Right ventricle myocardium superior (tissue), 1 donor: Measurements from ENCODE around the gene ARFGEF2. TPM values are rescaled to one million over a fixed set of nuclear protein-coding genes. Genes with fewer than 3 reads are reported as not detected.
"Not testable (repeated sequence)": the region's sequence is repeated elsewhere in the genome, so short reads cannot be mapped to it uniquely, and the experiment has no call there.

Experiments
- ATAC-seq: fragments of 200-7000 bp; cut with Tn5 transposase; one replicate; pipeline ENCODE4 v1.9.1; 2020; ENCODE audit warnings: mild to moderate bottlenecking; ENCODE audit not compliant: poor library complexity
- DNase-seq: peaks from one replicate; pipeline ENCODE4 v3.0.0-alpha.2; 2020
- intact Hi-C: fragments of 100-400 bp; cut with DNase I; formaldehyde crosslinking; loops from one replicate; pipeline ENCODE4 v1.11.2; 2022
- total RNA-seq: library from RNA; stranded (reverse); fragmentation: NEBNext Ultra II Directional; extraction: Animal tissue kit (Norgen Biotek cat#: 25700); gene quantifications from one replicate; pipeline ENCODE4 v1.2.1, GENCODE V29; 2021
- donor health status: DM: no; HTN: yes; CAD: no; lungs with severe emphysema.

ARFGEF2 gene
- total RNA-seq, 1 donor from 2014 or later, result 36.8 TPM

DNA sequence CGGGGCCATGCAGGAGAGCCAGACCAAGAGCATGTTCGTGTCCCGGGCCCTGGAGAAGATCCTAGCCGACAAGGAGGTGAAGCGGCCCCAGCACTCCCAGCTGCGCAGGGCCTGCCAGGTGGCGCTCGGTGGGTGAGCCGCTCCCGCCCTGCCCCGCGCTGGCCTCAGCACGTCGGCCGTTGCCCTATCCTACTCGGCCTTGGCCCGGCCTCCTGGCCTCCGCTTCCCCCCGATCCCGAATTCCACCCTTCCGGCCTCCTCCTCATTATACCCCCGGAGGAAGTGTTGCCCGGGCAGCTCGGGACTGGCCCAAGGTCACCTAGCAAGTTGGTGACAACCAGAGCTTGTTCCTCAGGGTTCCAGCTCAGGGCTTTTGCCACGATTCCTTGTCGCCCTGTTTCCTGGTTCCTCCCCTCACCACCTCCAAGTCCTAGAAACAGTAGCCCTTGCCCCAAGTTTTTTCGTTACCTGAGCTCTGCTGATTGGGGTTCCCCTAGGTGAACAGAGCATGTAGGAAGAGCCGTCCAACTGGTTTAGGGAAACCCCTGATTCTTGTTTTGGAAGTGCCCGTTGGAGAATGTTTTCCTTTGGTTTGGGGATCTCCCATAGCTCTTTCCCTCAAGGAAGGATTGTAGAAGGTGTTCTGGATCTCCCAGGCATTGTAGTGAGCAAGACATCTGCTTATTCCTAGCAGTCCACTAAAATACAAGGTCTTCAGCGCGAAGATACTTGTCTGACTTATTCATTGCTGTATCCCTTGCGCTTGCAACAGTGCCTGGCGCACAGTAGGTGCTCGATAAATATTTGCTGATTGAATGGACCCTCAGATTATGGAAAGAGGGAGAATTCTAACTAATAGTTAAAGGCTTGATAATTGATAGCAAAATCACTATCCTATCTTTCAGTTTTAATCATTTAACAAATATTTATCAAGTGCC is 641 bp downstream of the ARFGEF2 start:
- peak; percentile 76 for DNase-seq
- intact Hi-C loops, result no loop called here
- ATAC-seq, result peak; percentile 57

DNA sequence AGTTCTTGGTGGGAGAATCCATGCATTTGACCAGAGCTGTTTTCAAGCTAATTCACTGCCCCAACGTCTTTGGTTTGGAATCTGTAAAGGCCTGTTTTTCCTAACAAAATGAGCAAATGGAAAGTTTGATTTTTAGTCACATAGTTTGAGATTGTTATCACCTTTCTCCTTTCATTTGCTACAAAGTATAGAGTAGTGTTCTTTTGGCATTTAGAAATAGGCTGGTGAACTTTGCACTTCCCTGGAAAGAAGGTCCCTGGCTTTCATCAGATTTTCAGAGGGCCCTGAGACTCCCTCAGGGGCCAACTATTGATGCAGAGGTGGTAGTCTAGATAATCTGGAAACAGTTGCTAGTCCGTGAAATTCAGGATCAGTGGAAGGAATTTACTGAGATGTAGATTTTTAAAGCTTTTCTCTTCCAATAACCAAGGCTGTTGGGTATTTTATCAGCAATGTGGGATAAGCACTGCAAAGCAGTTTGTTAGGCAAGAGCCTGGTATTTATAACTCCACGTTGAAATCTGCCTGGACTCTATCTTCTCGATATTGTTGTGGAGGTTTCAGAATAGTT is 1.7 kb downstream of the ARFGEF2 start:
- no peak for DNase-seq
- intact Hi-C loops, result no loop called here

GRCh38 chr20:48924756-48925109 is 3.2 kb downstream of the ARFGEF2 start:
- DNase-seq, result no peak
- ATAC-seq, result no peak
- intact Hi-C loops, result no loop called here

More for the DNA sequence above, 1.7 kb downstream of the ARFGEF2 start:
- ATAC-seq, result peak; percentile 42

DNA sequence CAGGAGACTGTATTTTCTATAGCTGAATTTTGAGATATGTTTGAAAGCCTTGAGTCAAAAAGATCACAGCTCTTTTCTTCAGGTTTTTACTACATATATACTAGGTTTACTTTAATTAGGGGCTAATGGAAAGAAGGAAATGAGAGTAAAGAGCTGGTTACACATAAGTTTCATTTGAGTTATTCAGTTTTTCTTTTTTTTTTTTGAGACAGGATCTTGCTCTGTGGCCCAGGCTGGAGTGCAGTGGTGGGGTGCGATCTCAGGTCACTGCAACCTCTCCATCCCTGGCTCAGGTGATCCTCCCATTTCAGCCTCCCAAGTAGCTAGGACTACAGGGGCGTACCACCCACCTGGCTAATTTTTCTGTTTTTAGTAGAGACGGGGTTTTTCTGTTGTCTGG is 4.8 kb downstream of the ARFGEF2 start:
- intact Hi-C loops, result no loop called here
- DNase-seq (no peak), ATAC-seq (no peak)

DNA sequence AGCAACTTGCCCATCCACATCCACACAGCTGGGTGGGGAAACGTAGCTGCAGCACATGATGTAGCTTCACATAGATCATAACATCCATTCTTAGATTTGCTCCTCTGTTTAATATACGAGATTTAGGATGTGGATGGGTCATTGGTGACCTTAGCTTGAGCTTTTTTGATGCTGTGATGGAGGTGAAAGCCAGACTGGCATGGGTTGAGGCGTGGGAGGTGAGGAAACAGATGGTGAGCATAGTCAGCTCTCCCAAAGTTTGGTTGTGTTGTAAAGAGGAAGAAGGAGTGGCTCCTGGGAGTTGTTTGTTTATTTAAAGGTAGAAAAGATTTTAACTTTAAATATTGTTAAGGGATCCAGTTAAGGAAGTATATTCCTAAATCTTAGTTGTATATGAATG is 5.3 kb downstream of the ARFGEF2 start:
- DNase-seq (no peak), ATAC-seq (no peak)
- intact Hi-C loops, result no loop called here

GRCh38 chr20:48928832-48929725 is 7.6 kb downstream of the ARFGEF2 start:
- intact Hi-C loops, result no loop called here
- no peak for DNase-seq
- peak; percentile 64 for ATAC-seq

DNA sequence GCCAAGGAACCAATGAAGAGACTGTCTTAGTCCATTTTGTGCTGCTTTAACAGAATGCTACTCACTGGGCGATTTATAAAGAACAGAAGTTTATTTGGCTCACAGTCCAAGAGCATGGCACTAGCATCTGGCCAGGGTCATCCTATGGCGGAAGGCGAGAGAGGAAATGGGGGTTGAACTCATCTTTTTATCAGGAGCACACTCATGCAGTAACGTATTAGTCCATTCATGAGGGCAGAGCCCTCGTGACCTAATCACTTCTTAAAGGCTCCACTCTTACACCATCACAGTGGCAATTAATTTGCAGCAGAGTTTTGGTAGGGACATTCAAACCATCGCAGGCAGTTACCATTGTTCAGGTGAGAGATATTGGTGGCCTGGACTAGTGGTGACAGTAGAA is 8.5 kb downstream of the ARFGEF2 start:
- intact Hi-C loops, result no loop called here
- no peak for ATAC-seq
- DNase-seq, result no peak

GRCh38 chr20:48930878-48931277 is 9.4 kb downstream of the ARFGEF2 start:
- no peak for ATAC-seq
- intact Hi-C loops, result no loop called here
- no peak for DNase-seq

DNA sequence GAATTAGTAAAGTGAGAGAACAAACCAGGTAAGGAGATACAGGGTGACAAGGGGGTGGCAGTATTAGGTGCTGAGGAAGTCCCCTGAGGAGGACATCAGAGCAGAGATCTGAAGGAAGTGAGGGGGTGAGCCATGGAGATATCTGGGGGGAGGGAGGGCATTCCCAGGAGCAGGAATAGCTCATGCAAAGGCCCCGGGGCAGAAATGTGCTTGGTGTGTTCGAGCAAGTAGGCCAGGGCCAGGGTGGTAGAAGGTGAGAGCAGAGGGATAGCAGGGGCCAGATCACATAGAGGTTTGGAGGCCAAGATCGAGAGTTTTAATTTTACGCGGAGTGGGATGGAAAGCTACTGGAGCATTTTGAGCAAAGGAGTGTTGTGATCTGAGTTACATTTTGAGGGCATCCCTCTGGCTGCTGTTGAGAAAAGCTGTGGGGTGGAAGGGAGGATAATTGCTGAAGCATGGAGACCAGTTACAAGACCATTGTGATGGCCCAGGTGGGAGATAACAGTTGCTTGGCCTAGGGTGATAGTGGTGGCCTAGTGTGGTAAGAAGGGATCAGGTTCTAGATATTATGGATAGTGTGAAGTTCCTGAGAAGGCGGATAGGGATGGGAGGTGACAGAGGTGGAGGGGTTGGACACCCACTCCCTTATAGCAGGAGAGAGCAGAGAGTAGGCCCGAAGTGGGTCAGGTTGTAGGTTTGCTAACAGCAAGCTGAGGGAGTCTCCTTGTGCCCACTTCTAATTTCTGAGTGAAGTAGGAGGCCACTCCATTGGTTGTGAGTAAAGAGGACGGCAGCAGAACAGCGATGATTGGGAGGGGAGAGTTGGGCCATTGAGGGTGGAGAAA is 10.2 kb downstream of the ARFGEF2 start:
- intact Hi-C loops, result no loop called here
- no peak for ATAC-seq
- no peak for DNase-seq

DNA sequence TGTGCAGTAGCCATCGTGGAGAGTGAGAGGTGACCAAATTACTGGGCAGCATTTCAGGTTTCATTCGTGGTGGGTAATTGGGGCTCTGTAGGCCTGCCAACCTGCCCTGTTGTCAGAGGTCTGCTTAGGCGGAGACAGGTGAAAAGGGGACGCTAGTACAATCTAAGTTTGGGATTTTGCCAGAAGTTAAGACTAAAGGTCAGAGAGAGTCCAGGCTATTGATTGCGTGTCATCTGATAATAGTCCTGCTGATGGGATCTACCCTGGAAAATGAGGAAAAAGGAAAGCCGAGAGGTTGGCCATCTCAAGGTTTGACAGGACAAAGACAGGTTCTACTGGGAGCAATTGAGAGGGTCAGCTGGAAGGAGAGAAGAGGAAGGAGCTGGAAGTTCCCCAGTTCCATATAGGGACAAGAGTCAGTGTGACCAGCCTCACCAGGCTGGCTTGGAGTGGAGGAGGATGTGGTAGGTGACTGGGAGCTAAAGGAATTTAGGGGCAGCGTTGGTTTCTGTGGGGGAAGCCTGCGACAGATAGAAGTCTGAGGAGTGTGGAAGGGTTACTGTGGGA is 10.9 kb downstream of the ARFGEF2 start:
- intact Hi-C loops, result no loop called here
- peak; percentile 3 for ATAC-seq
- no peak for DNase-seq

DNA sequence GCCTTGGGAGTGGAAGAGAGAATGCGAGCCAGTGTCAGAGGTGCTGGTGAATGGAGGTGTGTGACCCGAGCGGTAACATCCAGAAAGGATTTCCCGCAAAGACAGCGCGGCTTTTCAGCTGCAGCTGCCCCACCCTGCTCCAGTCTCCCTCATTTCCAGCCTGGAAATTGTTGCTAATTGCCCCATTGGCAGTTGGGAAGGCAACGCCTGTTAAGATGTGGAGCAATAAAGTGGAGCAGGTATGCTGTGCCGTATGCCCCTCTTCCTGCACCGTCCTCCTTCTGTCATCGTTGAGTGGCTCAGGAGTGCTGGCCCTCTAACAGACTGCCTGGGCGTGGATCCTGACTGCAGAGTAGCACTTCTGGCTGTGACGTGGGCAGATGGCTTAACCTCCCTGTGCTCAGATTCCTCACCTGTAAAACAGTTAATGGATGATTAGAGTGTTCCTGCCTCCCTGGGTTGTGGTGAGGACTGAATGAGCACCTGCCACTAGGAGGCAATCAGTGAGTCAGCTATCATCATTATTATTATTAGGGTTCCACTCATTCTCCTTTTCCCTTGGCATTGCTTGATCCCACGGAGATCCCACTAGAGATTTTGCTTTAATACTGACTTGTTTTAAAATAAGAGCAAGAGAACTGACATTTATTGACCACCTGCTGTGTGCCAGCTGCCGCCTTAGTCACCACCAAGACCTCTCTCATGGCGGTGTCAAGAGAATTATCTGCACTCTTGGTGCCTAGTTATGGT is 11.7 kb downstream of the ARFGEF2 start:
- intact Hi-C loops, result no loop called here
- ATAC-seq (peak; percentile 59), DNase-seq (no peak)

DNA sequence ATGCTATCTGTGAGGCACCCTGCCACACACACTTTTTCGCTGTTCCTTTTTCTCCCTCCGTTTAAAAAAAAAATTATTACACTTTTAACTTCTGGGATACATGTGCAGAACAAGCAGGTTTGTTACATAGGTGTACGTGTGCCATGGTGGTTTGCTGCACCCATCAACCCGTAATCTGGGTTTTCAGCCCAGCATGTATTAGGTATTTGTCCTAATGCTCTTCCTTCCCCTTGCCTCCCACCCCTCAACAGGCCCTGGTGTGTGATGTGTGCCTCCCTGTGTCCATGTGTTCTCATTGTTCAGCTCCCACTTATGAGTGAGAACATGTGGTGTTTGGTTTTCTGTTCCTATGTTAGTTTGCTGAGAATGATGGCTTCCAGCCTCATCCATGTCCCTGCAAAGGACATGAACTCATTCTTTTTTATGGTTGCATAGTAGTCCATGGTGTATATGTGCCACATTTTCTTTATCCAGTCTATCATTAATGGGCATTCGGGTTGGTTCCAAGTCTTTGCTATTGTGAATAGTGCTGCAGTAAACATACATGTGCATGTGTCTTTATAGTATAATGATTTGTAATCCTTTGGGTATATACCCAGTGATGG is 12.9 kb downstream of the ARFGEF2 start:
- ATAC-seq, DNase-seq, intact Hi-C loops: not testable (repeated sequence)

GRCh38 chr20:48934966-48935365 is 13.5 kb downstream of the ARFGEF2 start:
- DNase-seq, intact Hi-C loops, ATAC-seq: not testable (repeated sequence)

DNA sequence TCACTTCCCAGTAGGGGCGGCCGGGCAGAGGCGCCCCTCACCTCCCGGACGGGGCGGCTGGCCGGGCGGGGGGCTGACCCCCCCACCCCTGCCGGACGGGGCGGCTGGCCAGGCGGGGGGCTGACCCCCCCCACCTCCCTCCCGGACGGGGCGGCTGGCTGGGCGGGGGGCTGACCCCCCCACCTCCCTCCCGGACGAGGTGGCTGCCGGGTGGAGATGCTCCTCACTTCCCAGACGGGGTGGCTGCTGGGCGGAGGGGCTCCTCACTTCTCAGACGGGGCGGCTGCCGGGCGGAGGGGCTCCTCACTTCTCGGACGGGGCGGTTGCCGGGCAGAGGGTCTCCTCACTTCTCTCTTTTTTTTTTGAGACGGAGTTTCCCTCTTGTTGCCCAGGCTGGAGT is 14.7 kb downstream of the ARFGEF2 start:
- intact Hi-C loops, ATAC-seq, DNase-seq: not testable (repeated sequence)

- intact Hi-C loops, result no loop called here
- ATAC-seq, result peak; percentile 30
- no peak for DNase-seq
Measured at GRCh38 chr20:48937674-48938073, 16.2 kb downstream of the ARFGEF2 start.

DNA sequence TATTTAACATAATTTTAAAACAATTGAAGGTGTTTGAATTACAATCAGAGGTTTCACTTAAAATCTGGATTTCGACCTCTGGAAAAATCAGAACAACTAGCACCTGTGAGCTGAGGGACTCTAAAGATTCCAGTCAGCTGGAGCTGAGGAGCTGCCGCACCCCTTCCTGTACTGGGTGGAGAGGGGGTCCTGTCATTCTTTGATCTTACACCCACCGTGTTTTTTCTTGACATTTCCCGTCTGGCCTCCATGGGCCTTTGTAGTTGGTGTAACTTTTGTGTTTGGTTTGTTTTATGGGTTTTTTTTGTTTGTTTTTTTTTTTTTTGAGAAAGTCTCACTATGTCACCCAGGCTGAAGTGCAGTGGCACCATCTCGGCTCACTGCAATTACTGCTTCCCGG is 17.2 kb downstream of the ARFGEF2 start:
- intact Hi-C loops, result no loop called here
- ATAC-seq (no peak), DNase-seq (no peak)

GRCh38 chr20:48940170-48940569 is 18.7 kb downstream of the ARFGEF2 start:
- no peak for ATAC-seq
- intact Hi-C loops, result no loop called here
- no peak for DNase-seq
